HG03095 (cell line): ENCODE measurements around the gene C5orf22.
"Not testable (repeated sequence)": the region's sequence is repeated elsewhere in the genome, so short reads cannot be mapped to it uniquely, and the experiment has no call there.

Experiments
- ATAC-seq: cut with Tn5 transposase; IDR thresholded peaks from one replicate; pipeline ENCODE4 v1.9.1; 2021; ENCODE audit warnings: moderate library complexity; ENCODE audit not compliant: unreplicated experiment

Gene C5orf22

DNA sequence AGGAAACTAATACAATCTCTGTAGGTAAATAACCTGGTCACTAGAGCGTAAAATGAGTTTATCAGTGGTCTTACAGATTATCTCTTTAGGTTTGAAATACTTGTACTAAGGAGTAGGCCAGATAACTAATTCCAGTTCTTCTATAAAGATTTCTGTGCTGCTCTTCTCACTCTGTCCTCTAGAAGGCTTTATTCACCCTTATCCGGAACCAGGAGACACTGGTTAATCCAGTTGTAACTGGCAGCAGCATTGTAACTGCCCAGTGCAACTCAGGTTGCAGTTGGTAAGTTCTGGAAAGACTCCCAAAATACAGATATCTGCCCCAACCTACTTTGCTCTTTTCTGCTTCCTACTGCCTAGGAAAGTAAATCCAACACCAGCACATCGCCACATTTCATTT, 19.8 kb downstream of the C5orf22 start:
- ATAC-seq, result no peak

GRCh38 chr5:31553863-31554262, 21.8 kb downstream of the C5orf22 start:
- no peak for ATAC-seq

GRCh38 chr5:31554552-31554951, 22.5 kb downstream of the C5orf22 start:
- no peak for ATAC-seq

DNA sequence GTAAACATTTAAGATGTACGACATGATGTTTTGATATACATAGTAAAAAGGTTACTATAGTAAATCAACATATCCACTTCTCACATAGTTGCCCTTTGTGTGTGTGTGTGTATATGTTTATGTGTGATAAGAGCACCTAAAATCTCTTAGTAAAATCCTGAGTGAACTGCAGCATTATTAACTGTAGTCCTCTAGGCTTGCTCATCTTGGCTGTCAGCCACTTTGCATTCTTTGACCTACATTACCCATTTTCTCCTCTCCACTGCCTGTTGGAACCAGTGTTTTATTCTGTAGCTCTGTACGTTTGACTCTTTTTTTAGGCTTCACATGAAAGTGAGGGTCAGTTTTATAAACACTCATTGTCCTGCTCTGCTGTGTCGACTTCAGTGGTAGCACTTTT, 24.4 kb downstream of the C5orf22 start:
- no peak for ATAC-seq

DNA sequence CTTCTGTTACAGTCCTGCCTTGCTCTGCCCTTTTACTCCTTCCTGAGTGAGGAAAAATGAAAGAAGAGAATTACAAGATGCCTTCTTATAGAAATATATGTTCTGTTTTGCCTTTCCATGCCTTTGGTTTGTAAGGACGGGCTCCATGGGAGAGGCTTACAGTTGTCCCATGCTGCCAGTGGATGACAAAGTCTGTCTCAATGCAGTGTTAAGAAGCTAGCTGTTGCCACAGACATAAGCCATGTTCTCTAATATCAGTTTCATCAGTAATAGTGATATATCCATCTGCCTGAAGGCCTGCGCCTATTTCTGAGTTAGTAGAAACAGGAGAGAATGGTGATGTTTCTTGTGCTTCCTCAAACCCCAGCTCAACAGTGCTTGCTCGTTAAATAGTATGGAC, 27.8 kb downstream of the C5orf22 start:
- no peak for ATAC-seq

DNA sequence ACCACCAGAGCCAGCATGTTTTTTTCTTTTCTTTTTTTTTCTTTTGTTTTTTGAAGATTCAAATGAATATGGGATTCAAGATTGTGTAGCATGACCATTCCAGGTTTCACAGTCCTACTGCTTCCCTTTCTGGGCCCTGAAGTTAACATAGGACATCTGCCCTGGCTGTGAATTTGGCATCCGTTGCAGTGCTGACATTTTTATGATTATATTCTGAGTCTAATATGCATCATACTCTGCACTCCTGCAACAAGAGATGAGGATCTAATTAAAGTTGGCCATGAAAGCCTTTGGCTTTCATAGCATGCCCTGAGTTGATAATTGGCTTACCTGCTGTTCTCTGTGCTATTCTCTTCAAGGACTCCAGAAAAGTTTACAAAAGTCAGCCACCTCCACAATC, 29.8 kb downstream of the C5orf22 start:
- ATAC-seq, result no peak

DNA sequence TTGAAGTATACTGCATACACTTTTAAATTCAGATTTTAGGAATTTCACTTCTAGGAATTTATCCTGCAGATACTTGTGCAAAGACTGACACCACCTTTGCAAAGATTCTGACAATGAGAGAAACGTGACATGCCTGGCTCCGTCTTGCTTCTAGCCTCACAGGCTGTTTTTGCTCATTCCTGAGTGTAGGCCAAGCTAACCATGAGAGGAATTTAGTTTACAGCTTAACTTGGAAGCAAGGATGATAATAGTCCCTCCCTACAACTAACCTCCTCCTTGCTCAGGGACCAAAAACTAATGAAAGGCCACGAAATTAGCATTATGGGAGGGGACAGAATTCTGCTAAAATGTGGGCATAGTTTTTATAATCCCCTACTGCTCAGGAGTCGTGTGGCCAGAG, 31.1 kb downstream of the C5orf22 start:
- no peak for ATAC-seq

DNA sequence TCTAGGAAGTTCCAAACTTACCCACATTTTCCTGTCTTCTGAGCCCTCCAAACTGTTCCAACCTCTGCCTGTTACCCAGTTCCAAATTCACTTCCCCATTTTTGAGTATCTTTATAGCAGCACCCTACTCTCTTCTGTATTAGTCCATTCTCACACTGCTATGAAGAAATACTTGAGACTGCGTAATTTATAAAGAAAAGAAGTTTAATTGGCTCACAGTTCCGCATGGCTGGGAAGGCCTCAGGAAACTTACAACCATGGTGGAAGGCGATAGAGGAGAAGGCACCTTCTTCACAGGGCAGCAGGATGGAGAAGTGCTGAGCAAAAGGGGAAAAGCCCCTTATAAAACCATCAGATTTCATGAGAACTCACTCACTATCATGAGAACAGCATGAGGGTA, 34.3 kb downstream of the C5orf22 start:
- ATAC-seq, result not testable (repeated sequence)

DNA sequence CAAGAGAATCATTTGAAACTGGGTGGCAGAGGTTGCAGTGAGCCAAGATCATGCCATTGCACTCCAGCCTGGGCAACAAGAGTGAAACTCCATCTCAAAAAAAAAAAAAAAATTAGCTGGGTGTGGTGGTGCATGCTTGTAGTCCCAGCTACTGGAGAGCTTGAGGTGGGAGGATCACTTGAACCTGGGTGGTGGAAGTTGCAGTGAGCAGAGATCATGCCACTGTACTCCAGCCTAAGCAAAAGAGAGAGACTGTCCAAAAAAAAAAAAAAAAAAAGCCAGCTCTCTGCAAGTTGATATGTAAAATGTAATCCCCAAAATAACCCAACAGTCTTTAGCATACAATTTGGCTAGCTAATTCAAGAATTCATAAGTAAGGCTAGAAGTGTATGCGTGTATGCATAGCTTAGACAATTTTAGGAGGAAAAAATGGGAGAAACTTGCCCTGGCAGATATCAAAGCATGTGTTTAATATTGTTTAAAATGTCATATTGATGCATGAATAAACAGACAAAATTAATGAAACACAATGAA, 36.3 kb downstream of the C5orf22 start:
- ATAC-seq, result no peak

GRCh38 chr5:31569068-31569467, 37.0 kb downstream of the C5orf22 start:
- no peak for ATAC-seq

DNA sequence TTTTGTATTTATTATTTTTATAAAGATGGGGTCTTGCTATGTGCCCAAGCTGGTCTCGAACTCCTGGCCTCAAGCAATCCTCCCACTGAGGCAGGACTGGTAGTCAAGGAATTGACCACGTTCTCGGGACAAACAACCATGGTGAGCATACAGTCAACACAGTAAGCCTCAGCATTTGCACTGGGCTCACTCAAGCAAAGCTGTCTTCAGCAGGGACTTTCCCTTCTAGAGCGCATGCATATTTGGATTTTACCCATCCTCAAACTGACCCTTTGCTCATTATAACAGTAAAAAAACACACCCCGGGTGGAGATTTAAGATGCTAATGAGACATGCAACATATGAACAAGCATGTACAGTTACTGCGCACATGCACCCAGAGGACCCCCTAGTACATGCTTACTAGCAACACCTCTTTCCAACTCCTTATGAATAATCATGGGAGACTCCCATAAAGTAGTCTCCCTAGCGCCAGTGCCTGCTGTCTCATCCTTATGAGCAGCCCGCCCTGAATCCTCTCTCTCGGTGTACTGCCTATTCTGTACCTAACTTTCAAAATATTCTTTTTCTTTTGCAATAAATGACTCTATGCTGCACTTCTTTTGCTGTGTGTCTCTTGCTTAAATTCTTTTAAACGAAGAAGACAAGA, 41.5 kb downstream of the C5orf22 start:
- peak; percentile 89 for ATAC-seq

- no peak for ATAC-seq
Measured at GRCh38 chr5:31574772-31575171, 42.7 kb downstream of the C5orf22 start.

GRCh38 chr5:31577438-31577837, 45.3 kb downstream of the C5orf22 start:
- no peak for ATAC-seq

GRCh38 chr5:31579558-31579957, 47.5 kb downstream of the C5orf22 start:
- ATAC-seq, result no peak

DNA sequence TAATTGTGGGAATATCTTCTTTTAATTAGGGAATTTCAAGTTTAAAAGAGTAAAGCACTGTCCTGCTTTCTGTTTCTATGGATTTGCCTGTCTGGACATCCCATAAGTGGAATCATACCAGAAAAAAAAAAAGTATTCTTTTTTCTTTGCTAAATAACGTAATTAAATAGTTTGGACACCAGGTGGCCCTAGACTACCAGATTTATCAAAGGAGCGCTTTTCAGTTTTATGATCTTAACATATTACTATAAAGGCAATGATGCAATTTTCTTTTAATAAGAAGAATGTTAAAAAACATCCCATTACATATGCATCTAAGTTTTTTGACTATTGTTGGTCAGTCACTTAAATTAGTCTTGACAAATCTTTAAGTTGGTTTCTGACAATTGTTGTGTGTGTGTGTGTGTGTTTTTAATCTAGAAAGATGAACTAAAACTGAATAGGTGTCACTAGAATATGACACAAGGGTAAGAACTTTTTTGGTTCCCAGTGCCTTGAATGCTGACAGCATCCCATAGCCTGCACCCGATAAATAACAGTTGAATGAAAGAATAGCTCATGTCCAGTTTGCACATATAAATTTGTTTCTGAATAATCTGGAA, 49.5 kb downstream of the C5orf22 start:
- no peak for ATAC-seq

GRCh38 chr5:31583129-31583528, 51.0 kb downstream of the C5orf22 start:
- no peak for ATAC-seq

GRCh38 chr5:31585166-31585894, 53.2 kb downstream of the C5orf22 start:
- ATAC-seq, result no peak

DNA sequence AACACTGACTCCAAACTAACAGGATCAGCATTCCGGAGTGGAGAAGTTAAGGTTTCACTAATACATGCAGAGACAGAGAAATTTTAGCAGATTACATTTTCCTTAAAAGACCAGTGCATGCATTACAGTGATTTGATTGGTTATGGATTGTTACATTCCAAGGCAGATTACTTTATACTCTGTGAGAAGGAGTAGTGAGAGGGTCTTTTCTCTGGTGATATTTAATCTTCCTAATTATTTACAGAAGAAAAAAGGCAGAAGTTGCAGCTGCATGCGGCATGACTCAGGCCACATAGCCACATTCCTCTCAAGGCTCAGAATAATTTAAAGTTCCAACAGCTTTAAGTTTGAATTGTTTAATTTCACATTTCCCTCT, 53.8 kb downstream of the C5orf22 start:
- no peak for ATAC-seq

- ATAC-seq, result no peak
Measured at GRCh38 chr5:31587546-31587945, 55.4 kb downstream of the C5orf22 start.

DNA sequence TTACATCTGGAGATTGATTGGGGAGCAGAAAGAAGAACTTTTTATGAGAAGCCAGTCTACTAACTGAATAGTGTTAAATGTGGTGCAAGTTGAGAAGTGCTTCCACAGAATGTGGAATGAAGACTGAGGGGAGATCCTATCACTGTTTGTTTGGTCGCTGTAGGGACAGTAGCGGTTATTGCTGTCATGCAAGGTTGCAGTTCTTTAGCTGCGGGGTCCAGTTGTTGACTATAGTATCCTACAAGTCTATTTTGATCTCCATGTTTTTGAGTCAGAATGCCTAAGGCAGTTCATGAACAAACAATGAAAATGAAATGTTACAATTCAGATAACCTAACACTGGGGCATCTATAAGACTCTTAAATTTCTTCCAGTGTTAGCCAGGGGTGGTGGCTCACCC, 61.6 kb downstream of the C5orf22 start:
- ATAC-seq, result no peak

- ATAC-seq, result no peak
Measured at GRCh38 chr5:31596354-31596753, 64.3 kb downstream of the C5orf22 start.
